Activated CD4-positive, CD25-positive, alpha-beta regulatory T cell treated with anti-CD3 and anti-CD28 coated beads, Interleukin-2, amount 50 U/mL, for 72 hours (primary cell): ENCODE measurements around the gene PRADC1.
"Not testable (repeated sequence)": the region's sequence is repeated elsewhere in the genome, so short reads cannot be mapped to it uniquely, and the experiment has no call there.

Source experiments
- DNase-seq: peaks from one replicate; pipeline ENCODE4 v3.0.0; 2021

Gene PRADC1

DNA sequence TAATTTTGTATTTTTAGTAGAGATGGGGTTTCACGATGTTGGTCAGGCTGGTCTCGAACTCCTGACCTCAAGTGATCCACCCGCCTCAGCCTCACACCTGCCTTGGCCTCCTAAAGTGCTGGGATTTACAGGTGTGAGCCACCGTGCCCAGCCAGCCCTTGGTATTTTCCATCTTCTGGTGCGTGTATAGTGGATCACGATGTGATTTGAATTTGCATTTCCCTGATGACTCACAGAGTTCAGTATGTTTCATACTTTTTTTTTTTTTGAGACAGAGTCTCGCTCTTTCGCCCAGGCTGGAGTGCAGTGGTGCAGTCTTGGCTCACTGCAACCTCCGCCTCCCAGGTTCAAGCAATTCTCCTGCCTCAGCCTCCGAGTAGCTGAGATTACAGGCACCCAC lies 32.8 kb downstream of the PRADC1 start:
- not testable (repeated sequence) for DNase-seq

DNA sequence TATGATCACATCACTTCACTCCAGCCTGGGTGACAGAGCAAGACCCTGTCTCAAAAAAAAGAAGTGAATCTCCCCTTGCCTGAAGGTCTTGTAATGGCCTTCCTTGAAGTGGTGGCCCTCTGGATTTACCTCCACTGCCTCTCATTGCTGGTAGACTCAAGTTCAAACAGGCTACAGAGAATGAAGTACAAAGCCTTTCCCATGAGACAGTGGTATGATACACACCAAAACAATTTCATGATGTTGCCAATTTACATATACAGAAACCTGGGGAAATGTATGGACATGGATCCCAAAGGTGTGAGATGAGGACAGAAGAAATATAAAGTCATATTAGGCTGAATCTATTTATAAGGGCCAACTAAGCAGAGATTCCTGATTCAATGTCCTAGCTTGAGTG lies 35.5 kb downstream of the PRADC1 start:
- no peak for DNase-seq

GRCh38 chr2:73187549-73187948 lies 45.5 kb downstream of the PRADC1 start:
- no peak for DNase-seq

- DNase-seq: no peak
Measured at GRCh38 chr2:73185965-73186364, 47.1 kb downstream of the PRADC1 start.
